Measurements from ENCODE around the gene BEAN1. TPM values are rescaled to one million over a fixed set of nuclear protein-coding genes. Genes with fewer than 3 reads are reported as not detected.

BEAN1 gene
- total RNA-seq, 1 experiment from 2014 or later = not detected

DNA sequence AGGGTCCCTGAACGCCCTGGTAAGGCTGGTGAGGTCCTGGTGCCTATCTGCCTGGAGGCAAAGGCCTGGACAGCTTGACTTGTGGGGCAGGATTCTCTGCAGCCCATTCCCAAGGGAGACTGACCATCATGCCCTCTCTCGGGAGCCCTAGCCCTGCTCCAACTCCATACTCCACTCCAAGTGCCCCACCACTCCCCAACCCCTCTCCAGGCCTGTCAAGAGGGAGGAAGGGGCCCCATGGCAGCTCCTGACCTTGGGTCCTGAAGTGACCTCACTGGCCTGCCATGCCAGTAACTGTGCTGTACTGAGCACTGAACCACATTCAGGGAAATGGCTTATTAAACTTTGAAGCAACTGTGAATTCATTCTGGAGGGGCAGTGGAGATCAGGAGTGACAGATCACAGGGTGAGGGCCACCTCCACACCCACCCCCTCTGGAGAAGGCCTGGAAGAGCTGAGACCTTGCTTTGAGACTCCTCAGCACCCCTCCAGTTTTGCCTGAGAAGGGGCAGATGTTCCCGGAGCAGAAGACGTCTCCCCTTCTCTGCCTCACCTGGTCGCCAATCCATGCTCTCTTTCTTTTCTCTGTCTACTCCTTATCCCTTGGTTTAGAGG is 23.5 kb upstream of the BEAN1 start:
- CTCF ChIA-PET = interaction anchor here (1.1 to 4.7 kb wide), 4 partner anchors 61 to 205 kb away, joined by 3 to 45 read pairs (median 4); no protein-coding TSS in a partner anchor

DNA sequence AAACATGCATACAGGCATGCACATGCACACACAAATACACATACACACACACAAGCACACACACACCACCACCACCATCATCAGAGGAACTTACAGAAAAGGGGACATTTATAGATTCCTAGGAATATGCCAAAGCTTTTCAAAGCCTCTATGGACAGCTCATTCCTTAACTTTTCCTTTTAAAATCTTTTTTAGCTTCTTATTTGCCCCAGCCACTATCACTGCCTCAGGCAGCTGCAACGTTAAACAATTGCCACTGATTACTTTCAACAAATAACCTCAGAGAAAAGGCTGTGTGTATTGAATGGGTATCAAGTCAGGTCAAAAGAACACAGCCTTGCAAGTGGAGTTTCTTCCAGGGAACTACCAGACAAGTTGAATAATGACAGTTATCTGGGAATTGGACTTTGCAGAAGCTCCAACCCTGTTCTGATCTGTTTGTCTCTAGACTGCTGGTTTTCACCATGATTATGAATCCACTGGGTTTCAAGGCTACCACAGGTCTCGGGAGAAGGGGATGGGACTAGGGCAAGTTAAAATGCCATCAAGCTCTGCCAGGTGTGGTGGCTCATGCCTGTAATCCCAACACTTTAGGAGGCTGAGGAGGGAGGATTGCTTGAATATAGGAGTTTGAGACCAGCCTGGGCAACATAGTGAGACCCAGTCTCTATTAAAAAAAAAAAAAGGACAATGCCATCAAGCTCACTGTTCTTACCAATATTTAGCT is 21.9 kb upstream of the BEAN1 start:
- peaks cover 13% of the 10 kb centered on the region for H3K27me3 Mint-ChIP-seq (ENCODE audit: low read depth)
- H3K4me3 Mint-ChIP-seq = no peak overlapping the region
- ChIA-PET CTCF (interaction anchor here (0.7 to 4.7 kb wide), 18 partner anchors 24 to 468 kb away, joined by 3 to 45 read pairs (median 10); no protein-coding TSS in a partner anchor), POLR2A (no interaction called here)
- ATAC-seq (no peak), DNase-seq (ENCODE audit: low spot score) (no peak)
- peaks cover 8% of the 10 kb centered on the region for H3K9me3 Mint-ChIP-seq
- peaks cover 21% of the 10 kb centered on the region for H3K4me1 Mint-ChIP-seq
- no peak overlapping the region for H3K27ac Mint-ChIP-seq
- H3K36me3 Mint-ChIP-seq = no peaks in the 10 kb centered on the region
- TF ChIP-seq, protein P1, sequence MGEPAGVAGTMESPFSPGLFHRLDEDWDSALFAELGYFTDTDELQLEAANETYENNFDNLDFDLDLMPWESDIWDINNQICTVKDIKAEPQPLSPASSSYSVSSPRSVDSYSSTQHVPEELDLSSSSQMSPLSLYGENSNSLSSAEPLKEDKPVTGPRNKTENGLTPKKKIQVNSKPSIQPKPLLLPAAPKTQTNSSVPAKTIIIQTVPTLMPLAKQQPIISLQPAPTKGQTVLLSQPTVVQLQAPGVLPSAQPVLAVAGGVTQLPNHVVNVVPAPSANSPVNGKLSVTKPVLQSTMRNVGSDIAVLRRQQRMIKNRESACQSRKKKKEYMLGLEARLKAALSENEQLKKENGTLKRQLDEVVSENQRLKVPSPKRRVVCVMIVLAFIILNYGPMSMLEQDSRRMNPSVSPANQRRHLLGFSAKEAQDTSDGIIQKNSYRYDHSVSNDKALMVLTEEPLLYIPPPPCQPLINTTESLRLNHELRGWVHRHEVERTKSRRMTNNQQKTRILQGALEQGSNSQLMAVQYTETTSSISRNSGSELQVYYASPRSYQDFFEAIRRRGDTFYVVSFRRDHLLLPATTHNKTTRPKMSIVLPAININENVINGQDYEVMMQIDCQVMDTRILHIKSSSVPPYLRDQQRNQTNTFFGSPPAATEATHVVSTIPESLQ (CRISPR knock-in tag; IDR thresholded peaks at IDR 0.05) = no peak
- TF ChIP-seq NFE2L1 (CRISPR knock-in tag; IDR thresholded peaks at IDR 0.05) = no peak
- TF ChIP-seq, protein P2, sequence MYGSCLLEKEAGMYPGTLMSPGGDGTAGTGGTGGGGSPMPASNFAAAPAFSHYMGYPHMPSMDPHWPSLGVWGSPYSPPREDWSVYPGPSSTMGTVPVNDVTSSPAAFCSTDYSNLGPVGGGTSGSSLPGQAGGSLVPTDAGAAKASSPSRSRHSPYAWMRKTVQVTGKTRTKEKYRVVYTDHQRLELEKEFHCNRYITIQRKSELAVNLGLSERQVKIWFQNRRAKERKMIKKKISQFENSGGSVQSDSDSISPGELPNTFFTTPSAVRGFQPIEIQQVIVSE (CRISPR knock-in tag; IDR thresholded peaks at IDR 0.05; ENCODE audit: borderline replicate concordance) = no peak

More for the DNA sequence above, 23.5 kb upstream of the BEAN1 start:
- no peak for TF ChIP-seq JAZF1 (CRISPR knock-in tag; IDR thresholded peaks at IDR 0.05)
- TF ChIP-seq, protein P3, sequence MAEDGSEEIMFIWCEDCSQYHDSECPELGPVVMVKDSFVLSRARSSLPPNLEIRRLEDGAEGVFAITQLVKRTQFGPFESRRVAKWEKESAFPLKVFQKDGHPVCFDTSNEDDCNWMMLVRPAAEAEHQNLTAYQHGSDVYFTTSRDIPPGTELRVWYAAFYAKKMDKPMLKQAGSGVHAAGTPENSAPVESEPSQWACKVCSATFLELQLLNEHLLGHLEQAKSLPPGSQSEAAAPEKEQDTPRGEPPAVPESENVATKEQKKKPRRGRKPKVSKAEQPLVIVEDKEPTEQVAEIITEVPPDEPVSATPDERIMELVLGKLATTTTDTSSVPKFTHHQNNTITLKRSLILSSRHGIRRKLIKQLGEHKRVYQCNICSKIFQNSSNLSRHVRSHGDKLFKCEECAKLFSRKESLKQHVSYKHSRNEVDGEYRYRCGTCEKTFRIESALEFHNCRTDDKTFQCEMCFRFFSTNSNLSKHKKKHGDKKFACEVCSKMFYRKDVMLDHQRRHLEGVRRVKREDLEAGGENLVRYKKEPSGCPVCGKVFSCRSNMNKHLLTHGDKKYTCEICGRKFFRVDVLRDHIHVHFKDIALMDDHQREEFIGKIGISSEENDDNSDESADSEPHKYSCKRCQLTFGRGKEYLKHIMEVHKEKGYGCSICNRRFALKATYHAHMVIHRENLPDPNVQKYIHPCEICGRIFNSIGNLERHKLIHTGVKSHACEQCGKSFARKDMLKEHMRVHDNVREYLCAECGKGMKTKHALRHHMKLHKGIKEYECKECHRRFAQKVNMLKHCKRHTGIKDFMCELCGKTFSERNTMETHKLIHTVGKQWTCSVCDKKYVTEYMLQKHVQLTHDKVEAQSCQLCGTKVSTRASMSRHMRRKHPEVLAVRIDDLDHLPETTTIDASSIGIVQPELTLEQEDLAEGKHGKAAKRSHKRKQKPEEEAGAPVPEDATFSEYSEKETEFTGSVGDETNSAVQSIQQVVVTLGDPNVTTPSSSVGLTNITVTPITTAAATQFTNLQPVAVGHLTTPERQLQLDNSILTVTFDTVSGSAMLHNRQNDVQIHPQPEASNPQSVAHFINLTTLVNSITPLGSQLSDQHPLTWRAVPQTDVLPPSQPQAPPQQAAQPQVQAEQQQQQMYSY (CRISPR knock-in tag; IDR thresholded peaks at IDR 0.05) = no peak
- TF ChIP-seq, protein P4, sequence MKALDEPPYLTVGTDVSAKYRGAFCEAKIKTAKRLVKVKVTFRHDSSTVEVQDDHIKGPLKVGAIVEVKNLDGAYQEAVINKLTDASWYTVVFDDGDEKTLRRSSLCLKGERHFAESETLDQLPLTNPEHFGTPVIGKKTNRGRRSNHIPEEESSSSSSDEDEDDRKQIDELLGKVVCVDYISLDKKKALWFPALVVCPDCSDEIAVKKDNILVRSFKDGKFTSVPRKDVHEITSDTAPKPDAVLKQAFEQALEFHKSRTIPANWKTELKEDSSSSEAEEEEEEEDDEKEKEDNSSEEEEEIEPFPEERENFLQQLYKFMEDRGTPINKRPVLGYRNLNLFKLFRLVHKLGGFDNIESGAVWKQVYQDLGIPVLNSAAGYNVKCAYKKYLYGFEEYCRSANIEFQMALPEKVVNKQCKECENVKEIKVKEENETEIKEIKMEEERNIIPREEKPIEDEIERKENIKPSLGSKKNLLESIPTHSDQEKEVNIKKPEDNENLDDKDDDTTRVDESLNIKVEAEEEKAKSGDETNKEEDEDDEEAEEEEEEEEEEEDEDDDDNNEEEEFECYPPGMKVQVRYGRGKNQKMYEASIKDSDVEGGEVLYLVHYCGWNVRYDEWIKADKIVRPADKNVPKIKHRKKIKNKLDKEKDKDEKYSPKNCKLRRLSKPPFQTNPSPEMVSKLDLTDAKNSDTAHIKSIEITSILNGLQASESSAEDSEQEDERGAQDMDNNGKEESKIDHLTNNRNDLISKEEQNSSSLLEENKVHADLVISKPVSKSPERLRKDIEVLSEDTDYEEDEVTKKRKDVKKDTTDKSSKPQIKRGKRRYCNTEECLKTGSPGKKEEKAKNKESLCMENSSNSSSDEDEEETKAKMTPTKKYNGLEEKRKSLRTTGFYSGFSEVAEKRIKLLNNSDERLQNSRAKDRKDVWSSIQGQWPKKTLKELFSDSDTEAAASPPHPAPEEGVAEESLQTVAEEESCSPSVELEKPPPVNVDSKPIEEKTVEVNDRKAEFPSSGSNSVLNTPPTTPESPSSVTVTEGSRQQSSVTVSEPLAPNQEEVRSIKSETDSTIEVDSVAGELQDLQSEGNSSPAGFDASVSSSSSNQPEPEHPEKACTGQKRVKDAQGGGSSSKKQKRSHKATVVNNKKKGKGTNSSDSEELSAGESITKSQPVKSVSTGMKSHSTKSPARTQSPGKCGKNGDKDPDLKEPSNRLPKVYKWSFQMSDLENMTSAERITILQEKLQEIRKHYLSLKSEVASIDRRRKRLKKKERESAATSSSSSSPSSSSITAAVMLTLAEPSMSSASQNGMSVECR (CRISPR knock-in tag; IDR thresholded peaks at IDR 0.05; ENCODE audit: borderline replicate concordance) = no peak
- TF ChIP-seq, protein P5, sequence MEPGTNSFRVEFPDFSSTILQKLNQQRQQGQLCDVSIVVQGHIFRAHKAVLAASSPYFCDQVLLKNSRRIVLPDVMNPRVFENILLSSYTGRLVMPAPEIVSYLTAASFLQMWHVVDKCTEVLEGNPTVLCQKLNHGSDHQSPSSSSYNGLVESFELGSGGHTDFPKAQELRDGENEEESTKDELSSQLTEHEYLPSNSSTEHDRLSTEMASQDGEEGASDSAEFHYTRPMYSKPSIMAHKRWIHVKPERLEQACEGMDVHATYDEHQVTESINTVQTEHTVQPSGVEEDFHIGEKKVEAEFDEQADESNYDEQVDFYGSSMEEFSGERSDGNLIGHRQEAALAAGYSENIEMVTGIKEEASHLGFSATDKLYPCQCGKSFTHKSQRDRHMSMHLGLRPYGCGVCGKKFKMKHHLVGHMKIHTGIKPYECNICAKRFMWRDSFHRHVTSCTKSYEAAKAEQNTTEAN (CRISPR knock-in tag; IDR thresholded peaks at IDR 0.05) = no peak
- POLR2A ChIA-PET = no interaction called here
- Mint-ChIP-seq H3K36me3 (no peaks in the 10 kb centered on the region), H3K27ac (no peak overlapping the region), H3K4me1 (peaks cover 26% of the 10 kb centered on the region), H3K27me3 (ENCODE audit: low read depth) (peaks cover 13% of the 10 kb centered on the region), H3K9me3 (peaks cover 8% of the 10 kb centered on the region), H3K4me3 (no peak overlapping the region)
- no peak for ATAC-seq
- DNase-seq (ENCODE audit: low spot score) = no peak

All from WTC11 (cell line).